ENCODE measurements around the gene SRCAP. TPM values are rescaled to one million over a fixed set of nuclear protein-coding genes. Genes with fewer than 3 reads are reported as not detected.

Gene SRCAP
- total and polyA plus RNA-seq, 2 donors from 2014 or later: 1.6 to 71.9 TPM

DNA sequence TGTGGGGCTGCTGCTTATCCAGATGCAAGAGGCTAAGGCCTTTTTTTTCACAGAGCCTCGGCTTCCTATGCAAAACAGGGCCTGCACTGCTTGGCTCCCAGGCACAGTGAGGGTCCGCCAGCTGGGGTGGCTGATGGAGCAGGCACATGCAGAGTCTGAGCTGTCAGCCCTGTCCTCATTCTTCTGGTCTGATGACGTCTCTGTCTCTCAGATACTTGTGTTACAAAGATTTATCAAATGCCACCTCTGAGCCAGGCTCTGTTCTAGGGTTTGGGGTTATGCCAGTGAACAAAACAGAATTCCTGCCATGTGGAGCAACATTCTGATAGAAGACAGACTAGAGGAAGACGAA lies 67.9 kb downstream of the SRCAP start:
- DNase-seq (no peak), FAIRE-seq (no peak)
- H3K36me3 ChIP-seq (ENCODE audit: control insufficient read depth in 2 of 3, insufficient read depth in 3 of 3, low read length in 3 of 3): peaks cover 13 to 77% (median 54%) of the 10 kb centered on the region in 3 donors
- H3K4me3 ChIP-seq (ENCODE audit: low read length in 3 of 3): no peak overlapping the region
- no peaks in the 10 kb centered on the region for H3K27me3 ChIP-seq (ENCODE audit: control insufficient read depth, insufficient read depth, low read length)
- intact Hi-C loops (cut with DNase I): no loop called here
- H3K9ac ChIP-seq (ENCODE audit: low read length in 3 of 3): no peak overlapping the region
- TF ChIP-seq, protein P1, sequence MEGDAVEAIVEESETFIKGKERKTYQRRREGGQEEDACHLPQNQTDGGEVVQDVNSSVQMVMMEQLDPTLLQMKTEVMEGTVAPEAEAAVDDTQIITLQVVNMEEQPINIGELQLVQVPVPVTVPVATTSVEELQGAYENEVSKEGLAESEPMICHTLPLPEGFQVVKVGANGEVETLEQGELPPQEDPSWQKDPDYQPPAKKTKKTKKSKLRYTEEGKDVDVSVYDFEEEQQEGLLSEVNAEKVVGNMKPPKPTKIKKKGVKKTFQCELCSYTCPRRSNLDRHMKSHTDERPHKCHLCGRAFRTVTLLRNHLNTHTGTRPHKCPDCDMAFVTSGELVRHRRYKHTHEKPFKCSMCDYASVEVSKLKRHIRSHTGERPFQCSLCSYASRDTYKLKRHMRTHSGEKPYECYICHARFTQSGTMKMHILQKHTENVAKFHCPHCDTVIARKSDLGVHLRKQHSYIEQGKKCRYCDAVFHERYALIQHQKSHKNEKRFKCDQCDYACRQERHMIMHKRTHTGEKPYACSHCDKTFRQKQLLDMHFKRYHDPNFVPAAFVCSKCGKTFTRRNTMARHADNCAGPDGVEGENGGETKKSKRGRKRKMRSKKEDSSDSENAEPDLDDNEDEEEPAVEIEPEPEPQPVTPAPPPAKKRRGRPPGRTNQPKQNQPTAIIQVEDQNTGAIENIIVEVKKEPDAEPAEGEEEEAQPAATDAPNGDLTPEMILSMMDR (IDR thresholded peaks at IDR 0.05; ENCODE audit: borderline replicate concordance, extremely low read depth, insufficient read depth): no peak
- peaks cover 4 to 11% (median 8%) of the 10 kb centered on the region in 3 donors for H3K4me1 ChIP-seq (ENCODE audit: control insufficient read depth in 2 of 3, insufficient read depth in 2 of 3, low read depth in 1 of 3, low read length in 3 of 3)
- no peaks in the 10 kb centered on the region for H3K9me3 ChIP-seq (ENCODE audit: control insufficient read depth in 2 of 3, insufficient read depth in 1 of 3, low read length in 3 of 3)
- no peak overlapping the region for H3K27ac ChIP-seq (ENCODE audit: low read depth in 2 of 2, low read length in 2 of 2)

DNA sequence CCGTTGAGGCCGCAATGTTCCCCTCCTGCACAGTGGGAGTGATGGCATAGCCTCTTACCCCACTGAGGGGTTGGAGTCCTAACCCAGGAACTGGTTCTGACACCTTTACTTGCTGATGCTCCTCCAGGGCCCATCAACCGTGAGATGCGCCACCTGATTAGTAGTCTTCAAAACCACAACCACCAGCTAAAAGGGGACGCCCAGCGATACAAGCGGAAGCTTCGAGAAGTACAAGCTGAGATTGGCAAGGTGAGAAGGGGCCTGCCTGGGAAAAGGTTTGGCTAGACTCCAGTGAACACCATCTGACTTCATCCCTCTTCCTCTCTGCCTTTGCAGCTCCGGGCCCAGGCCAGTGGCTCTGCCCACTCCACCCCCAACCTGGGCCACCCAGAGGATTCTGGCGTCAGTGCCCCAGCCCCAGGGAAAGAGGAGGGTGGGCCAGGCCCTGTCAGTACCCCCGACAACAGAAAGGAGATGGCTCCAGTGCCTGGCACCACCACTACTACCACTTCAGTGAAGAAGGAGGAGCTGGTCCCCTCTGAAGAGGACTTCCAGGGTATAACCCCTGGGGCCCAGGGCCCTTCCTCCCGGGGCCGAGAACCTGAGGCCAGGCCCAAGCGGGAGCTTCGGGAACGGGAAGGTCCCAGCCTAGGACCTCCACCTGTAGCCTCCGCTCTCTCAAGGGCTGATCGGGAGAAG lies 68.9 kb downstream of the SRCAP start:
- FAIRE-seq (no peak), DNase-seq (peak in 2 of 5 donors; percentile 19 to 64)
- Histone ChIP-seq H3K36me3 (ENCODE audit: control insufficient read depth in 2 of 3, insufficient read depth in 3 of 3, low read length in 3 of 3) (peaks cover 13 to 87% (median 62%) of the 10 kb centered on the region in 3 donors), H3K9me3 (ENCODE audit: control insufficient read depth in 2 of 3, insufficient read depth in 1 of 3, low read length in 3 of 3) (no peaks in the 10 kb centered on the region), H3K4me3 (ENCODE audit: low read length in 3 of 3) (no peak overlapping the region), H3K27ac (ENCODE audit: low read depth in 2 of 2, low read length in 2 of 2) (no peak overlapping the region), H3K9ac (ENCODE audit: low read length in 3 of 3) (no peak overlapping the region), H3K4me1 (ENCODE audit: control insufficient read depth in 2 of 3, insufficient read depth in 2 of 3, low read depth in 1 of 3, low read length in 3 of 3) (peaks cover 3 to 7% (median 7%) of the 10 kb centered on the region in 3 donors), H3K27me3 (ENCODE audit: control insufficient read depth, insufficient read depth, low read length) (no peaks in the 10 kb centered on the region)
- TF ChIP-seq, protein P1 (IDR thresholded peaks at IDR 0.05; ENCODE audit: borderline replicate concordance, extremely low read depth, insufficient read depth): no peak
- intact Hi-C loops (cut with DNase I): no loop called here

DNA sequence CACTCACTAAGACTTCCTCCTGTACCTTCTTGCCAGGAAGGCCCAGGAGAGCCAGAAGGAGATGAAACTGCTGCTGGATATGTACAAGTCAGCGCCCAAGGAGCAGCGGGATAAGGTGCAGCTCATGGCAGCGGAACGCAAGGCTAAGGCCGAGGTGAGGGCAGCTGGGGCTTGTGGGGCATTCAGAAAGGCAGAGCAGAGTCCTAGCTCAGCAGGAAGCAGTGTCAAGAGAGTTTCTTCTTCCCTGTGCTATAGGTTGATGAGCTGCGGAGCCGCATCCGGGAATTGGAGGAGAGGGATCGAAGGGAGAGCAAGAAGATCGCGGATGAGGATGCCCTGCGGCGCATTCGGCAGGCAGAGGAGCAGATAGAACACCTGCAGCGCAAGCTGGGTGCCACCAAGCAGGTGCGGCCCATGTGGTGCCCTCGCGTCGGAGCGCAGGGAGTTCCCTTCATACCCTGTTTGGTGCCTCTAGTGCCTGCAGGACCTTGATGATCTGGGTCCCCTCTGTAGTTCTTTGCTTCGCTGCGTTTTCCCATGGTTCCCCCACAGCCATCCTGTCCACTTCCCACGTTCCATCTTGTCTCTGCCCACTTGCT lies 69.7 kb downstream of the SRCAP start:
- H3K4me1 ChIP-seq (ENCODE audit: control insufficient read depth in 2 of 3, insufficient read depth in 2 of 3, low read depth in 1 of 3, low read length in 3 of 3): no peaks in the 10 kb centered on the region
- intact Hi-C loops (cut with DNase I): no loop called here
- H3K9me3 ChIP-seq (ENCODE audit: control insufficient read depth in 2 of 3, insufficient read depth in 1 of 3, low read length in 3 of 3): no peaks in the 10 kb centered on the region
- H3K9ac ChIP-seq (ENCODE audit: low read length in 3 of 3): no peak overlapping the region
- H3K36me3 ChIP-seq (ENCODE audit: control insufficient read depth in 2 of 3, insufficient read depth in 3 of 3, low read length in 3 of 3): peaks cover 11 to 88% (median 66%) of the 10 kb centered on the region in 3 donors
- H3K27me3 ChIP-seq (ENCODE audit: control insufficient read depth, insufficient read depth, low read length): no peaks in the 10 kb centered on the region
- TF ChIP-seq, protein P1 (IDR thresholded peaks at IDR 0.05; ENCODE audit: borderline replicate concordance, extremely low read depth, insufficient read depth): no peak
- no peak overlapping the region for H3K27ac ChIP-seq (ENCODE audit: low read depth in 2 of 2, low read length in 2 of 2)
- H3K4me3 ChIP-seq (ENCODE audit: low read length in 3 of 3): no peak overlapping the region
- DNase-seq: peak in 2 of 5 donors; percentile 24 to 56
- FAIRE-seq: no peak

Data from kidney (tissue), 14 donors.